H1 (cell line): ENCODE data around the gene PLCB2. TPM values are rescaled to one million over a fixed set of nuclear protein-coding genes. Genes with fewer than 3 reads are reported as not detected.

Source experiments
- CEBPB ChIP-seq: IDR thresholded peaks from 2 replicates; pipeline ENCODE4 v1.6.1; 2012; ENCODE audit warnings: low read depth, low read length
- CTBP2 ChIP-seq: IDR thresholded peaks from 2 replicates; pipeline ENCODE4 v1.7.0; 2011; ENCODE audit warnings: borderline replicate concordance, mild to moderate bottlenecking, moderate library complexity, mixed read lengths, low read length; ENCODE audit not compliant: insufficient read depth, insufficient read length
- polyA plus RNA-seq, 7 experiments: library from polyadenylated mRNA; depleted of rRNA in 3 of 7; stranded (reverse) in 5 of 7; unstranded in 2 of 7; fragments of >200 nt in 5 of 7; fragments of 200-250 nt in 2 of 7; gene quantifications; 1 replicate in 5 of 7; 2 replicates in 1 of 7; 4 replicates in 1 of 7; pipeline versions ENCODE4 v1.2.1 to v1.2.3, GENCODE V29; 2011 to 2013; ENCODE audit warnings: missing spikeins in 2 of 7, mixed read lengths in 2 of 7
- total RNA-seq: library from RNA; stranded (reverse); fragmentation: NEBNext Ultra II Directional; extraction: Animal tissue kit (Norgen Biotek cat#: 25700); gene quantifications from 2 replicates; pipeline ENCODE4 v1.2.1, GENCODE V29; 2021

PLCB2 gene
- total and polyA plus RNA-seq, 2 of the 8 experiments (the other 6 are each of a cell fraction or from before 2014, with no cell fraction given) = 7.2 to 8.4 TPM

DNA sequence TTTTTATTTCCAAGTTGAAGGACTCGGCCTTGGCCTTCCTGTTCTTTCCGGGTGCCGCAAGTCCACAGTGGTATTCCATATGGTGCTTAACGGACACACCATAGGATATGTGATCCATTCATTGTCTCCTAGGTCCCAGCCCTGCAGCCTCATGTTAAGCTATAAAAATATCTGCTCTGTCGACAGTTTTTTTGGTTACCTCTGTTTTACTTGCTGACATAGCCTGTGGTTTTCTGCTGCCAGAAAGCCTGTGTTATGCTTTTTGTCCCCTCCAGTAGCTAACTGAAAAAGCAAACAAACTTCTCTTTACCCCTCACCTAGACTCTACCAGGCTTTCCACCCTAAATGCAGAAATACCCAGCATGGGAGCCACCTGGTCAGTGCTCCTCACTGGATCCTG, 21.0 kb upstream of the PLCB2 start (continued):
- TF ChIP-seq CTBP2 (no peak), CEBPB (no peak)
